GM18519 (cell line): ENCODE measurements around the gene ACAD11.
A peak's percentile ranks its signal among the peaks of the same experiment; 100 is the strongest.
"Not testable (repeated sequence)": the region's sequence is repeated elsewhere in the genome, so short reads cannot be mapped to it uniquely, and the experiment has no call there.

ENCODE experiments used
- ATAC-seq: cut with Tn5 transposase; IDR thresholded peaks from one replicate; pipeline ENCODE4 v1.9.1; 2021; ENCODE audit warnings: mild to moderate bottlenecking, moderate library complexity; ENCODE audit not compliant: unreplicated experiment, low FRiP score

The ACAD11 gene

GRCh38 chr3:132556508-132557159 lies 103.0 kb downstream of the ACAD11 start:
- no peak for ATAC-seq

GRCh38 chr3:132556036-132556386 lies 103.6 kb downstream of the ACAD11 start:
- ATAC-seq: not testable (repeated sequence)

- no peak for ATAC-seq
Measured at GRCh38 chr3:132555306-132556035, 104.1 kb downstream of the ACAD11 start.

- ATAC-seq: no peak
Measured at GRCh38 chr3:132554437-132554836, 105.2 kb downstream of the ACAD11 start.

- ATAC-seq: no peak
Measured at GRCh38 chr3:132553826-132554225, 105.8 kb downstream of the ACAD11 start.

GRCh38 chr3:132550579-132551305 lies 108.9 kb downstream of the ACAD11 start:
- ATAC-seq: no peak

- ATAC-seq: peak; percentile 64
Measured at GRCh38 chr3:132549890-132550578, 109.6 kb downstream of the ACAD11 start.

- ATAC-seq: no peak
Measured at GRCh38 chr3:132549169-132549568, 110.4 kb downstream of the ACAD11 start.

- no peak for ATAC-seq
Measured at GRCh38 chr3:132545471-132545870, 114.1 kb downstream of the ACAD11 start.

GRCh38 chr3:132544130-132544529 lies 115.5 kb downstream of the ACAD11 start:
- no peak for ATAC-seq

GRCh38 chr3:132543011-132543739 lies 116.4 kb downstream of the ACAD11 start:
- no peak for ATAC-seq

- ATAC-seq: no peak
Measured at GRCh38 chr3:132542577-132542976, 117.0 kb downstream of the ACAD11 start.

GRCh38 chr3:132539681-132540080 lies 119.9 kb downstream of the ACAD11 start:
- no peak for ATAC-seq

- no peak for ATAC-seq
Measured at GRCh38 chr3:132538072-132538471, 121.5 kb downstream of the ACAD11 start.

- no peak for ATAC-seq
Measured at GRCh38 chr3:132537297-132537696, 122.3 kb downstream of the ACAD11 start.

- no peak for ATAC-seq
Measured at GRCh38 chr3:132536442-132537153, 123.0 kb downstream of the ACAD11 start.

- peak; percentile 56 for ATAC-seq
Measured at GRCh38 chr3:132535575-132536441, 123.8 kb downstream of the ACAD11 start.

- no peak for ATAC-seq
Measured at GRCh38 chr3:132530624-132531023, 129.0 kb downstream of the ACAD11 start.

GRCh38 chr3:132522353-132522752 lies 137.3 kb downstream of the ACAD11 start:
- ATAC-seq: no peak
